ENCODE measurements around the gene OPN1MW.
"Not testable (repeated sequence)": the region's sequence is repeated elsewhere in the genome, so short reads cannot be mapped to it uniquely, and the experiment has no call there.

DNA sequence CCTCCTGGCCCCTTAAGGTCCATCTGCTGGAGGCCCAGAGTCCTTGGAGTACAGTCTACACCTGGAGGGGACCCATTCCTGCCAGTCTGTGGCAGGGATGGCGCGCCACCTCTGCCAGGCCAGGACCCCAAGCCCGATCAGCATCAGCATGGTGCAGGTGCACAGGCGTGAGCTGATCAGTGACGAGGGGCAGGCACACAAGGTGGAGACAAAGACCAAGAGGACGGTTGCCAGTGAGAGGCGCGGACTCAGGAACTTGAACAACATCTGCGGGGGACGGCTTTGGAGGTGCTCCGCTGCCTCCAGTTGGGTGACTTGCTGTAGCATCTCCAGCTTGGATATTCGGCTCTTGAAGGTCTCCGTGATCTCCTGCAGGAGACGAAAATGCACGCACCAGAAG lies 23.1 kb upstream of the OPN1MW start:
- TF ChIP-seq CTCF (IDR thresholded peaks at IDR 0.05 in 8 of 11, conservative IDR thresholded peaks at IDR 0.05 in 3 of 11); POLR2AphosphoS5 (IDR thresholded peaks at IDR 0.05): not testable (repeated sequence)
